ENCODE measurements around the gene HSPH1.

DNA sequence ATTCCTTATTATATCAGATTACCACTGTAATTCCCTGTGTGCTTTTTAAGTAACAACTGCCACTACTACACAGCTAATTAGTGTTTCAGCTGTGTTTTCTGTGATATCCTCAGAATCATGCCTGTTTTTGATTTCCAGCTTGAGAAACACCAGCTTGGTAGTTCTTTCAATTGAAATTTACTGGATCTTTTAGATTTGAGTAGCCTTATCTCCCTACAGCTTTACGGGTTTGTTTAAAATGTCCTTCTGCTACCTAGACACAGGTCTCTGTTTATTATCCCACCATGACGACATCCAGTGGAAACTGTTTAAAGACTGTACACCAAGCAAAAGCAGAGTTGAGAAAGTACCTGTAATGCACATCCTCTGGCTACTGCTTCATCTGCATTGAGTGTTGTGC, 12.1 kb downstream of the HSPH1 start:
- TF ChIP-seq CTCF (IDR thresholded peaks at IDR 0.05 in 8 of 11, conservative IDR thresholded peaks at IDR 0.05 in 3 of 11) (no peak), POLR2A (IDR thresholded peaks at IDR 0.05) (no peak)
